Activated naive CD4-positive, alpha-beta T cell treated with anti-CD3 and anti-CD28 coated beads for 36 hours (primary cell): ENCODE data around the gene DIPK2A. TPM values are rescaled to one million over a fixed set of nuclear protein-coding genes. Genes with fewer than 3 reads are reported as not detected.

Experiments
- CTCF ChIA-PET: fragments of 350-600 bp; sonication (Branson Sonifier 250); formaldehyde crosslinking; loops from one replicate; lab custom pipeline; 2021; ENCODE audit warnings: antibody characterized with exemption; lab: Charles Lee
- DNase-seq: peaks from one replicate; pipeline ENCODE4 v3.0.0-alpha.2; 2020
- H3K27ac Mint-ChIP-seq: one replicate; pipeline ENCODE4 v1.8.0; 2021; ENCODE audit warnings: mild to moderate bottlenecking, mixed read lengths
- H3K27me3 Mint-ChIP-seq: one replicate; pipeline ENCODE4 v1.8.0; 2021; ENCODE audit warnings: low read depth, mixed read lengths
- H3K36me3 Mint-ChIP-seq: one replicate; pipeline ENCODE4 v1.8.0; 2021; ENCODE audit warnings: low read depth, mixed read lengths
- H3K4me1 Mint-ChIP-seq: one replicate; pipeline ENCODE4 v1.8.0; 2021; ENCODE audit warnings: low read depth, mixed read lengths
- H3K4me3 Mint-ChIP-seq: one replicate; pipeline ENCODE4 v1.8.0; 2021; ENCODE audit warnings: mild to moderate bottlenecking, moderate library complexity, mixed read lengths
- H3K9me3 Mint-ChIP-seq: one replicate; pipeline ENCODE4 v1.8.0; 2021; ENCODE audit warnings: mixed read lengths
- intact Hi-C: fragments of 100-400 bp; cut with micrococcal nuclease; formaldehyde crosslinking; loops from one replicate; pipeline ENCODE4 v1.15.1; 2023
- total RNA-seq, 2 experiments: library from RNA; stranded (reverse); gene quantifications; one replicate each; pipeline ENCODE4 v1.2.3, GENCODE V29; 2021

Gene DIPK2A
- total RNA-seq, 2 experiments from 2014 or later = 5.6 to 6.3 TPM

DNA sequence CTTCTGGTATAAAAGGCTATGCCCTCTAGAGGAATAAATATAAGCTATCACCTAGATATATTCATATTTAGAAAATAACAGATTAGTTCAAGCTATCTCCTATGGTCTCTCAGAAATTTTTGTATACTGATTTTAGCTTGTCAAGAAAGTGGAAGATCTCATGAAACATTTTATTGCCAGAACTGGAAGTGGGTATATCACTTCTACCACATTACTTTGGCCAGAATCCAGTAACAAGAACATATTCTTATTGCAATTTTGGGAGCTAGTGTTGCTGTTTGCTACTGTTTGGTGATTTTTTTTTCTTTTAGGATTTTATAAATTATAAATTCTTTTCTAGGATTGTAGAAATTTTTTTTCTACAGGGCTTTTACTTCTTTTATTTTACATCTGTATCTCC is 14.2 kb upstream of the DIPK2A start:
- peaks cover 2% of the 10 kb centered on the region for H3K36me3 Mint-ChIP-seq
- CTCF ChIA-PET = interaction anchor here (0.9 to 1.2 kb wide), 3 partner anchors 14 to 72 kb away, joined by 3 to 7 read pairs (median 3); partner anchors contain the start of gene DIPK2A
- H3K4me1 Mint-ChIP-seq = no peaks in the 10 kb centered on the region
- no peak for DNase-seq
- no peaks in the 10 kb centered on the region for H3K9me3 Mint-ChIP-seq
- intact Hi-C loops = no loop called here
- no peak overlapping the region for H3K4me3 Mint-ChIP-seq
- H3K27ac Mint-ChIP-seq = no peak overlapping the region
- H3K27me3 Mint-ChIP-seq = peaks cover 11% of the 10 kb centered on the region

DNA sequence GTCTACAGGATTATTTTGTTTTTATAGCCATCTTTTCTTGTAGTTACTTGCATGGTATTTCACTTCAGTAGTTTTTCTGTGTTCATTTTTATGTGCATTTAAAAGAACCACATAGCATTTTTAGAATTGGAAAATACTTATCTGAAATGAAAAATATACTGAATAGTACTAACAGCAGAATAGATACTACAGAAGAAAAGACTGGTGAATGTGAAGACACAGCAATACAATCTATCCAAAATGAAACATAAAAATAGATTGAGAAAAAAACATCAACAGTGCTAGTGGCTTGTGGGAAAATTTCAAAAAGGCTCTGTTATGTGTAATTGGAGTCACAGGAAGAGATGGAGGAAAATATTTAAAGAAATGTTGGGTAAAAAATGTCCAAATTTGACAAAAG is 12.7 kb upstream of the DIPK2A start:
- no peak overlapping the region for H3K27ac Mint-ChIP-seq
- peaks cover 2% of the 10 kb centered on the region for H3K36me3 Mint-ChIP-seq

DNA sequence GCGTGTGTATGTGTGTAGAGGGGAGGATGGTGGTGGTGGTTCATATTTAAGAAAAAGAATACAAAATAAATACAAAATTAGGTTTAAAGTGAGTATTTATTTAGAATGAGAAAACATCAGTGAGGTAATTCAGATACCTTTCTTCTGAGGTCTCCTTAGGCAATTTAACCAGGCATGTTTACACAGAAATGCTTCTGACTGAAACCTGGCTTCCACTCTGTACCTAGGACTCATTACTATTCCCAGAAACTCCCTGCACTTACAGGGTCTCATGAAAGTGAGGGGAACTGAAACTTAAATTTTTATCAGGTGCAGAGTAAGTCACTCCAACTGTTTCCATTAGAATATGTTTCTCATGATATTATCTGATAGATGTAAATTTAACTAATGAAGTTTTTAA is 10.3 kb upstream of the DIPK2A start:
- no peak for DNase-seq
- Mint-ChIP-seq H3K36me3 (peaks cover 2% of the 10 kb centered on the region), H3K27me3 (peaks cover 16% of the 10 kb centered on the region), H3K4me3 (no peak overlapping the region), H3K9me3 (no peaks in the 10 kb centered on the region), H3K27ac (no peak overlapping the region), H3K4me1 (no peaks in the 10 kb centered on the region)
- intact Hi-C loops = no loop called here
- CTCF ChIA-PET = no interaction called here

More for the DNA sequence above, 12.7 kb upstream of the DIPK2A start:
- no peak for DNase-seq
- Mint-ChIP-seq H3K9me3 (no peaks in the 10 kb centered on the region), H3K27me3 (peaks cover 16% of the 10 kb centered on the region), H3K4me3 (no peak overlapping the region), H3K4me1 (no peaks in the 10 kb centered on the region)
- CTCF ChIA-PET = no interaction called here
- intact Hi-C loops = no loop called here

DNA sequence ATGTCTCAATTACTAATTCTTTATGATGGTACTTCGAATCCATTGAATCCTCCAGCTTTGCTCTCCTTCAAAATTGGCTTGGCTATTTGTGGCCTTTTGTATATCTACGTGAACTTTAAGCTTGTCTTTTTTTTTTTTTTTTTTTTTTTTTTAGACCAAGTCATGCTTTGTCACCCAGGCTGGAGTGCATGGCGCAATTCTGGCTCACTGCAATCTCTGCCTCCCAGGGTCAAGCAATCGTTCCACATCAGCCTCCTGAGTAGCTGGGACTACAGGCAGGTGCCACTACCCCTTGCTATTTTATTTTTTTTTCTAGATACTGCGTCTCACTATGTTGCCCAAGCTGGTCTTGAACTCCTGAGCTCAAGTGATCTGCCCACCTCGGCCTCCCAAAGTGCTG is 7.7 kb upstream of the DIPK2A start:
- peaks cover 14% of the 10 kb centered on the region for H3K27me3 Mint-ChIP-seq
- H3K9me3 Mint-ChIP-seq = no peaks in the 10 kb centered on the region
- intact Hi-C loops = no loop called here

DNA sequence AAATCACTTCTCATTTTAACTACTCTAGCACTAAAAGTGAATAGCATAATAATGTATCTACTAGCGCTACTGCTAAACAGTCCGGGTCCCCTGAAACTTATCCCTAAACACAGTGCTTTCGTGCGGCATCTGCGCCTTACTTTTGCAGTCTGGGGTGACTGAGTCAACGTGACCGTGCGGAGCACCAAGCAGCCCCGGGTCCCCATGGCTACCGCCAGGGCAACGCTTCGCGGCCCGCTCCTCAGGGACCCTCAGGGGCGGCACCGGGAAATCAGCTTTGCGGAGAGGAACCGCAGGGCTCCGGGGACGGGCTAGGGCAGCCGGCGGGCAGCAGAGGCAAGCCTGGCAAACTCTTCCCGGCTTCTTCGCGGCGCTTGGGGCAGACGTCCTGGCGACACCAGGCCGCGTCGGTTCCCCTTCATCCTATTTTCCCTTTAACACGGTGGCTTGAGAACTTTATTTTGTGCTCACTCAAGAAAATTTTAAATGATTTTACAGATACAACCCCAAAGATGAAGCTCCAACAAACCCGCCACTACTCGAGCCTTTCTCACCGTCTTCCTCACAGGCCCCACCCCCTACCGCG is 757 bp upstream of the DIPK2A start:
- CTCF ChIA-PET = interaction anchor here (0.6 to 2.0 kb wide), 9 partner anchors 9 to 969 kb away, joined by 3 to 6 read pairs (median 4); no protein-coding TSS in a partner anchor
- H3K27me3 Mint-ChIP-seq = peaks cover 3% of the 10 kb centered on the region
- peak overlapping the region; percentile 92 for H3K27ac Mint-ChIP-seq
- peaks cover 13% of the 10 kb centered on the region for H3K4me1 Mint-ChIP-seq
- H3K9me3 Mint-ChIP-seq = no peaks in the 10 kb centered on the region
- peak overlapping the region; percentile 94 for H3K4me3 Mint-ChIP-seq
- no peaks in the 10 kb centered on the region for H3K36me3 Mint-ChIP-seq
- peak; percentile 57 for DNase-seq
- intact Hi-C loops = loop anchor here (1.0 to 10.0 kb wide), 13 partner anchors 62 to 1826 kb away; partner anchors contain the start of genes CHST2, SLC9A9, TFDP2 and TRPC1

More for the DNA sequence above, 7.7 kb upstream of the DIPK2A start:
- H3K4me1 Mint-ChIP-seq = no peaks in the 10 kb centered on the region
- H3K27ac Mint-ChIP-seq = no peak overlapping the region
- H3K36me3 Mint-ChIP-seq = peaks cover 2% of the 10 kb centered on the region
- CTCF ChIA-PET = no interaction called here
- no peak for DNase-seq
- H3K4me3 Mint-ChIP-seq = no peak overlapping the region

DNA sequence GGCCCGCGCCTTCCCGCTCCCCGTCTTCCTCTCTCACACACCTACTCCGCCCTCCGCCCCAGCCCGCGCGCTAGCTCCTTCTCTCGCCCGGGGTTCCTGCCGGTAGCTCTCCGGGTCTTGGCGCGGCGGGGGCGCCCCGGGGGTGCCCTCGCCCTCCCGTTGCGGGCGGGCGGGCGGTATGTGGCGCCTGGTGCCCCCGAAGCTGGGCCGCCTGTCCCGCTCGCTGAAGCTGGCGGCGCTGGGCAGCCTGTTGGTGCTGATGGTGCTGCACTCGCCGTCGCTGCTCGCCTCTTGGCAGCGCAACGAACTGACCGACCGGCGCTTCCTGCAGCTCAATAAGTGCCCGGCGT is 507 bp downstream of the DIPK2A start:
- CTCF ChIA-PET = interaction anchor here (0.5 to 2.0 kb wide), 9 partner anchors 8 to 199 kb away, joined by 3 to 7 read pairs (median 5); no protein-coding TSS in a partner anchor

DNA sequence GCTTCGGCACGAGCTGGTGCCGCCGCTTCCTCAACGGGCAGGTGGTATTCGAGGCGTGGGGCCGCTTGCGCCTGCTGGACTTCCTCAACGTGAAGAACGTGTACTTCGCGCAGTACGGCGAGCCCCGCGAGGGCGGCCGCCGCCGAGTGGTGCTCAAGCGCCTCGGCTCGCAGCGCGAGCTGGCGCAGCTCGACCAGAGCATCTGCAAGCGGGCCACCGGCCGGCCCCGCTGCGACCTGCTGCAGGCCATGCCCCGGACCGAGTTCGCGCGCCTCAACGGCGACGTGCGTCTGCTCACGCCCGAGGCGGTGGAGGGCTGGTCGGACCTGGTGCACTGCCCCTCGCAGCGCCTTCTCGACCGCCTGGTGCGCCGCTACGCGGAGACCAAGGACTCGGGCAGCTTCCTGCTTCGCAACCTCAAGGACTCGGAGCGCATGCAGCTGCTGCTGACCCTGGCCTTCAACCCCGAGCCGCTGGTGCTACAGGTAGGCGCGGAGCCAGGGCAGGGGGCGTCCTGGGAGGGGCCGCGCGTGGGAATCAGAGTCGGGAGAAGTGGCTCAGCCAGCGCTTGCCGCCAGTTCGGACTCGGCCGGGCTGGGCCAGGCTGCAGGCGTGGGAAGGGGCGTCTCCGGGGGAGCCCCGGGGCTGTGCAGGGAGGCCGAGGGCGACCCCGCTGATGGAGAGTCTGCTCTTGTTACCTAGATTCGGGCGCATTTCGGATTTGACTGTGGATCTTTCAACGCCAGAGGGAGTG is 1.1 kb downstream of the DIPK2A start:
- Mint-ChIP-seq H3K4me3 (peak overlapping the region; percentile 94), H3K36me3 (no peaks in the 10 kb centered on the region), H3K9me3 (no peaks in the 10 kb centered on the region), H3K4me1 (peaks cover 24% of the 10 kb centered on the region), H3K27me3 (peaks cover 3% of the 10 kb centered on the region), H3K27ac (peak overlapping the region; percentile 92)
- intact Hi-C loops = loop anchor here (1.0 to 10.0 kb wide), 6 partner anchors 332 to 1828 kb away; partner anchors contain the start of genes ATR and TFDP2
- CTCF ChIA-PET = interaction anchor here (0.5 to 2.0 kb wide), 9 partner anchors 7 to 200 kb away, joined by 3 to 7 read pairs (median 5); no protein-coding TSS in a partner anchor
- DNase-seq = peak; percentile 54

More for the DNA sequence above, 507 bp downstream of the DIPK2A start:
- intact Hi-C loops = loop anchor here (1.0 to 10.0 kb wide), 6 partner anchors 333 to 1827 kb away; partner anchors contain the start of genes ATR and TFDP2
- DNase-seq = no peak
- peaks cover 18% of the 10 kb centered on the region for H3K4me1 Mint-ChIP-seq
- peaks cover 3% of the 10 kb centered on the region for H3K27me3 Mint-ChIP-seq
- no peaks in the 10 kb centered on the region for H3K9me3 Mint-ChIP-seq
- no peaks in the 10 kb centered on the region for H3K36me3 Mint-ChIP-seq
- peak overlapping the region; percentile 92 for H3K27ac Mint-ChIP-seq
- H3K4me3 Mint-ChIP-seq = peak overlapping the region; percentile 94

DNA sequence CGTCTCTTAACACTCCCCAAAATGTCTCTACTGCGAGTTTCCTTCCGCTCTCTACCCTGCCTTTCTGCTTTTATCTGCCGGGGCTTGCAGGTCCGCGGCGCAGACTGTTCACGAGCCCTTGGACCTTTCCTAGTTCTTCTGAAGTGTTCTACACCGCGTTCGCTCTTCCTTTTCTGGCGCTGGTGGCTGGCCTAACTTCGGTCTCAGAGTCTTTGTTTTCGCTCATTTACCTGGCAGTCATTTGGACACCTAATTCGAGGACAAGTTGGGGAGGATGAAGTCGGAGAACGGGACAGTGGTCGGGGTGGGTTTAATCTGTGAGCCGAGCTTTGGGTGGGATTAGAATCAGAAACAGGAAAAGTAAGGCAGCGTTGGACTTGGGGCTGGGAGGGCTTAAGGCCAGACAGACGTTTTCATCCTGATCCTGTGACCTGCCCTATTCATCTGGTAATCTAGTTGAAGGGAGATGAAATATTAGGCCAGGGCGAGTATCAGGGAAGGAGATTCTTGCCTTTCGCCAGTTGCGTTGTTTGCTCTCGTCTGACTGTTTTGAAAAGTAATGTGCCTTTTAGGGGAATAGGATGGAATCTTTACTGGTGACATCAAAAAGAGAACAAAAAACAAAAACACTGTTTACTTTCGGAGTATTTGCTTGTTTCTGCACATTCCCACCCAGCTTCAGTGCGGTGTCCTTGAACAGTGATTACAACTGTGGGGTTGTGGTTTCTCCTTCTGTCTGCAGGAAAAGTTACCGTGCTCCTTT is 1.8 kb downstream of the DIPK2A start:
- intact Hi-C loops = loop anchor here (2.0 to 10.0 kb wide), 6 partner anchors 331 to 1829 kb away; partner anchors contain the start of gene TFDP2
- peaks cover 30% of the 10 kb centered on the region for H3K4me1 Mint-ChIP-seq
- peak; percentile 76 for DNase-seq
- CTCF ChIA-PET = interaction anchor here (1.4 kb wide), 1 partner anchor 23 kb away, joined by 3 read pairs; no protein-coding TSS in a partner anchor
- H3K4me3 Mint-ChIP-seq = peak overlapping the region; percentile 94
- no peaks in the 10 kb centered on the region for H3K36me3 Mint-ChIP-seq
- H3K27me3 Mint-ChIP-seq = peaks cover 3% of the 10 kb centered on the region
- H3K27ac Mint-ChIP-seq = peak overlapping the region; percentile 88
- no peaks in the 10 kb centered on the region for H3K9me3 Mint-ChIP-seq

DNA sequence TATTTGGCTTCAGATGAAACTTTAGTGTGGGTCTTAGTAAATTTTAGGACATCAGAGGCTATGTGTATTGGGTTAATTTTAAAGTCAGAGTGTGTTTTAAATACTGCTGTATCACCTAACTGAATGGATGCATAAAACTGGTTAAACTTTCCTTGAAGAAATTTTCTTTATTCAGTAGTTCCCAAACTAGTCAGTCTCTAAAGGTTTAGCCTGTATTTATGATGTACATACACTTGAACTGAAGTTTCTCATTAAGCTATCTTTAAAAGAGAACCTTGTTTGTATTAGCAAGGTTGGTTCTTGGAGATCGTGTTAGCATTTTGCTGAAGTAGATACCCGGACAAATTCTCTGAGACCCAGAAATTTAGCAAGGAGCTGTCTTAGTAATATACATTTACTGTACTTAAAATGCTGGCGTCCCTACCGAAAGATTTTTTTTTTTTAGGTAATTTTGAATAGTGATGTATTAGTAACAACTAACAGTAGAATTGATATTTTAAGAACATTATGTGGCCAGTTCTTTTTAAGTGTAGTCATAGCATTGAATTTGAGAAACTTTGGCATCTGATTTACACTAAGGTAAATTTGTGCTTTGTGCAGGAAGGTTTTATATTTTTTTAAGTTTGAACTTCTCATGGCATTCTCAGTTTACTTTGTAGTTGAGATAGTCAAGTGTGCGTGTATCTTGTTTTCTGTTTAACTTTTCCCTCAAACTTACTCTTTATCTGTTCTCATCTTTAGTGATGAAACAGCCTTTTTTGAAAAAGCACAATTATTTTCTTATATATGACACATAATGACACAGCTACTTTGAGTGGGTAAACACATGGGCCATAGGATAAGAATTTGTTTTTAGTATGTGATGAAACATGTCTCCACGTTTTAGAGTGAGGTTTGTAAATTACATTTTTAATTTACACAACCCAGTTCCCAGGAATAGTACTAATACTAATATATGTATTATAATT is 2.9 kb downstream of the DIPK2A start:
- Mint-ChIP-seq H3K27ac (no peak overlapping the region), H3K27me3 (peaks cover 3% of the 10 kb centered on the region), H3K36me3 (no peaks in the 10 kb centered on the region), H3K4me3 (peak overlapping the region; percentile 94), H3K9me3 (no peaks in the 10 kb centered on the region), H3K4me1 (peaks cover 32% of the 10 kb centered on the region)
- intact Hi-C loops = loop anchor here (2.0 to 10.0 kb wide), 5 partner anchors 330 to 1830 kb away; partner anchors contain the start of gene TFDP2
- DNase-seq = no peak
- CTCF ChIA-PET = interaction anchor here (0.6 to 1.4 kb wide), 6 partner anchors 17 to 419 kb away, joined by 3 to 6 read pairs (median 3); no protein-coding TSS in a partner anchor

DNA sequence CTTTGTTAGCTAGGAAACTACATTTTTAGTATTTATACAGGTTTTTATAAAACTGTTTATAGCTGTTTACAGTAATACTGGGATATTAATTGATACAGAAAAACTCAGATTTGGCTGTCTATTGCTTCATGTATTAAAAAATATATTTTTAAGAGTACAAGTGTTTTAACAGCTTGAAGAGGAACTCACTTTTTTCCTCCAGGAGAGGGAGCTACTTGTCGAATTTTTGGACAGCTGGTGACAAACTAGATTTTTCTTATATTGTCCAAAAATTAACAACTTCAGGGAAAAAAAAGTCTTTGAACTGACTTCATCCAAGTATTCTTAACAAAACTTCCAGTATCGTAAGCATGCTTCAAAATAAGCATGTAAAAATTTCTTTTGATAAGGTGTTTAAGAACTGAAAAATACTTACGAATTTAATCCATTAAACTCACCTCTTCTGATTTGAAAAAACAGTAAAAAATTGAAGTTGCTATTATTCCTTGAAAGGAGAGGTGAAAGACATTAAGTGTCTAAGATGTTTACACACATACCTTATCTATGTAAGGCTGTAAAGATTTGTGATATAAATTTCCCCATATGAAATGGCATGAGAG is 4.0 kb downstream of the DIPK2A start:
- Mint-ChIP-seq H3K36me3 (no peaks in the 10 kb centered on the region), H3K27ac (no peak overlapping the region), H3K9me3 (no peaks in the 10 kb centered on the region), H3K4me1 (peaks cover 32% of the 10 kb centered on the region), H3K4me3 (no peak overlapping the region), H3K27me3 (no peaks in the 10 kb centered on the region)
- CTCF ChIA-PET = interaction anchor here (0.7 to 1.6 kb wide), 9 partner anchors 18 to 156 kb away, joined by 3 to 4 read pairs (median 3); no protein-coding TSS in a partner anchor
- intact Hi-C loops = loop anchor here (2.0 to 10.0 kb wide), 4 partner anchors 329 to 1831 kb away; partner anchors contain the start of gene TFDP2
- DNase-seq = peak; percentile 9
